Muscle layer of colon (tissue), 2 donors: ENCODE measurements around the gene NCF1.
"Not testable (repeated sequence)": the region's sequence is repeated elsewhere in the genome, so short reads cannot be mapped to it uniquely, and the experiment has no call there.

Source experiments
- H3K27ac ChIP-seq: one replicate; pipeline ENCODE4 v1.7.0; 2013; ENCODE audit warnings: low read depth, mild to moderate bottlenecking, low read length, moderate library complexity
- H3K27me3 ChIP-seq, 2 donors: one replicate each; pipeline ENCODE4 v1.7.0; 2013; ENCODE audit warnings: low read length in 2 of 2, mild to moderate bottlenecking in 2 of 2; ENCODE audit not compliant: insufficient read depth in 2 of 2, control insufficient read depth in 1 of 2
- H3K36me3 ChIP-seq: one replicate; pipeline ENCODE4 v1.7.0; 2013; ENCODE audit warnings: mild to moderate bottlenecking, low read length; ENCODE audit not compliant: insufficient read depth
- H3K4me1 ChIP-seq: one replicate; pipeline ENCODE4 v1.7.0; 2013; ENCODE audit warnings: mild to moderate bottlenecking, low read length; ENCODE audit not compliant: insufficient read depth
- H3K4me3 ChIP-seq, 2 donors: one replicate each; pipeline ENCODE4 v1.7.0; 2013; ENCODE audit warnings: low read length in 2 of 2, low read depth in 1 of 2, mild to moderate bottlenecking in 1 of 2, moderate library complexity in 1 of 2
- H3K9ac ChIP-seq: one replicate; pipeline ENCODE4 v1.7.0; 2013; ENCODE audit warnings: low read length
- H3K9me3 ChIP-seq: one replicate; pipeline ENCODE4 v1.7.0; 2013; ENCODE audit warnings: mild to moderate bottlenecking, low read length
- donor health status: abdominal sarcoma.
- donor health status: Adenocarcinoma of cecum.

NCF1 gene

DNA sequence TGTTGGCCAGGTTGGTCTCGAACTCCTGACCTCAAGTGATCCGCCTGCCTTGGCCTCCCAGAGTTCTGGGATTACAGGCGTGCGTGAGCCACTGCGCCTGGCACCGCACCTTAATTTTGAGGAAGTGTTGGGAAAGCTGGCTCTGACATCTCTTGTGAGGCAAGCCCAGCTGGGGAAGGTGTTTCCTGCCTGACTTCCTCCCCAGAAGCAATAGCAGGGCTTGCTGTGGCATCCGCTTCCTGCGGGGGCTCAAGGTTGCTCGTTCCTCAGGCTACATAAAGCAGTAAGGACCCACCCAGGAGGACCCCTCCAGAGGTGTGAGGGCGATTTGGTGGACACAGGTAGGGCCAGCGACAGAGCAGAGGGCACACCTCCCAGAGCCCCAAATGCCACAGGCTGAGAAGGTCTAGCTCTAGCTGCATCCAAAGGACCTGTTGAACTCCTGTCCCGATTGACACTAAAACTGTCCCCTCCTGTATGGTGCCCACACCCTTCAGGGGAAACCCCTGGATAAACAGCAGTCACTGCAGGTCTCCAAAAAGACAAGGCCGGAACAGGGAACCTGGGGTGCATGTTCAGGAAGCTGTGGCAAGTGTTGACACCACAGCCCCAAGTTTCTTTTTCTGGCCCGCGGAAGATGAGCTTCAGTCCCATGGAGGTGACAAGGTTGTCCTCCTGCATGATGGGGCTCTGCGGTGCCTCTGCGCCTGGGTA lies 8.4 kb upstream of the NCF1 start:
- H3K27ac ChIP-seq, H3K36me3 ChIP-seq, H3K9ac ChIP-seq, H3K4me3 ChIP-seq, H3K4me1 ChIP-seq, H3K27me3 ChIP-seq, H3K9me3 ChIP-seq: not testable (repeated sequence)

DNA sequence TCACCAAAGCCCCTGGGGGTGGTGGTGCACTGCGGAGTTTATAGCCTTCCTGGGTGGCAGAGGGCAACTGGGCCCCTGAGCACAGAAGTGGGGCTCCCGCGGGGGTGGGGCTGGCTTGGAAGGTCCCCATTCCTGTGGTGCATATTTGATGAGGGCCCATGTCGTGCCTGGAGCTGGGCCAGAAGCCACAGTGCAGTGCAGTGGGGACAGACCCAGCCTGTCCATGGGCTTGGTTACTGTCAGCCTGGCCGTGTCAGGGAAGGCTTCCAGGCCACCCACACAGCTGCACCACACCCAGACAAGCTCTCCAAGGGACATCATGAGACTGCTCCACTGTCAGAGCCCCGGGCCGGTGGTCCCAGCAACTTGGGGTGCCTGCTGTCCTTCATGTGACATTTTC lies 7.3 kb upstream of the NCF1 start:
- not testable (repeated sequence) for H3K4me1 ChIP-seq, H3K36me3 ChIP-seq, H3K4me3 ChIP-seq, H3K9me3 ChIP-seq, H3K27ac ChIP-seq, H3K9ac ChIP-seq, H3K27me3 ChIP-seq

DNA sequence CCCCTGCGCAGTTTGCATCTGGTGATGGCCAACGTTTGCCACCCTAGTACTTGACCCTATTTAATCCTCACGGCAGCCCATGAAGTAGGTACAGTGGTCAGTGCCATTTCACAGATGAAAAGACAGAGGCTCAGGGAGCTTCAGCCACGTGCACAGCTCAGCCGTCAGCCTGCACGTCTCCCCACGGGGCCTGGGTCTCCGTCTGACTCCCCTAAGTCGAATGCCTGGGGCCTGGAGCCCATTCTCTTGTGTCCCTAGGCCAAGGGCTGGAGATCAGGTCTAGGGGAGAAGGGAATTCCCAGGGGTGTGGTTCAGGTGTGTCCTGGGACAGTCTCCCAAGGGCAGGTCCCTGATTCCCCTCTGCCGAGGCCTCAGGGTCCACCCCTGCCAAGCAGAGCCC lies 6.8 kb upstream of the NCF1 start:
- not testable (repeated sequence) for H3K9ac ChIP-seq, H3K36me3 ChIP-seq, H3K27me3 ChIP-seq, H3K4me3 ChIP-seq, H3K4me1 ChIP-seq, H3K27ac ChIP-seq, H3K9me3 ChIP-seq

DNA sequence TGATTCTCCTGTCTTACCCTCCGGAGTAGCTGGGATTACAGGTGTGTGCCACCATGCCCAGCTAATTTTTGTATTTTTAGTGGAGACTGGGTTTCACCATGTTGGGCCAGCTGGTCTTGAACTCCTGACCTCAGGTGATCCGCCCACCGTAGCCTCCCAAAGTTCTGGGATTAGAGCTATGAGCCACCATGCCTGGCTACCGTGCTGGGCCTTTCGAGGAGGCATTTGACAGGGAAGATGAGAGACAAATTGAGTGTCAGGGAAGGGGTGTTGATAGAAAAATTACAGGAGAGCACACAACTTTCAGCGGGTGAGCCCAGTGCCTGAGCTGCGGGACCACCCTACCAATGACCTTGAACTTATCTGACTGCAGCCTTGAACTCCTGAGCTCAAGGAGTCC lies 3.7 kb upstream of the NCF1 start:
- H3K27ac ChIP-seq, H3K4me3 ChIP-seq, H3K36me3 ChIP-seq, H3K4me1 ChIP-seq, H3K9me3 ChIP-seq, H3K9ac ChIP-seq, H3K27me3 ChIP-seq: not testable (repeated sequence)

DNA sequence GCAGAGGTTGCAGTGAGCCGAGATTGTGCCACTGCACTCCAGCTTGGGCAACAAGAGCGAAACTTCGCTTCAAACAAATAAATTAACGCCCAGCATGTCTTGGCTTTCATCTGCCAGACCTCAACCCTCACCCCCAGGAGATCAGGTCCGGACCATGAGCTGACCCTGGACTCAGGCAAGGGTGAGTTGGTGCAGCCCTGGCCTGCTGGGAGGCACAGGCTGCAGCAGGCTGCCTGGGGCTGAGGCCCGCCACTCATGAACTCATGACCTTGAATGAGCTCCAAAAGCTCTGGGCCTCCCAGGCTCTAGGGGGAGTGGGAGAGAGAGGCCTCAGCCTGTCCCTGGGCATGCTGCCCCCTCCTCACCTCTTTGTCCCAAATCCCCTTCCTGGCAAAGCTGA lies 1.7 kb upstream of the NCF1 start:
- not testable (repeated sequence) for H3K27ac ChIP-seq, H3K9ac ChIP-seq, H3K9me3 ChIP-seq

DNA sequence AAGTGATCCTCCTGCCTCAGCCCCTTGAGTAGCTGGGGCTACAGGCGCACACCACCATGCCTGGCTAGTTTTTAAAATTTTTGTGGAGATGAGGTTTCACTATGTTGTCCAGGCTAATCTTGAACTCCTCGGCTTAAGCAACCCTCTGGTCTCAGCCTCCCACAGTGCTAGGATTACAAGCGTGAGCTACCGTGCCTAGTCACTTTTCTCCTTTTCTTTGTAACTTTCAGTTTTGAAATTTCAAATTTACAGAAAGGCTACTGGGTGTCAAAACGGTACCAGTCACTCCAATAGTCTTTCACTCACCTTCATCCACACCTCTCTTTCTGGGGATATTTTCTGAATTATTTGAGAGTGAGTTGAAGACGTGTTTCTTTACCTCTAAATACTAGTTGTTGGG lies 1.3 kb downstream of the NCF1 start:
- H3K4me3 ChIP-seq, H3K9me3 ChIP-seq, H3K9ac ChIP-seq, H3K27ac ChIP-seq, H3K4me1 ChIP-seq, H3K27me3 ChIP-seq, H3K36me3 ChIP-seq: not testable (repeated sequence)

More for the DNA sequence above, 1.7 kb upstream of the NCF1 start:
- not testable (repeated sequence) for H3K36me3 ChIP-seq, H3K4me1 ChIP-seq, H3K4me3 ChIP-seq, H3K27me3 ChIP-seq

DNA sequence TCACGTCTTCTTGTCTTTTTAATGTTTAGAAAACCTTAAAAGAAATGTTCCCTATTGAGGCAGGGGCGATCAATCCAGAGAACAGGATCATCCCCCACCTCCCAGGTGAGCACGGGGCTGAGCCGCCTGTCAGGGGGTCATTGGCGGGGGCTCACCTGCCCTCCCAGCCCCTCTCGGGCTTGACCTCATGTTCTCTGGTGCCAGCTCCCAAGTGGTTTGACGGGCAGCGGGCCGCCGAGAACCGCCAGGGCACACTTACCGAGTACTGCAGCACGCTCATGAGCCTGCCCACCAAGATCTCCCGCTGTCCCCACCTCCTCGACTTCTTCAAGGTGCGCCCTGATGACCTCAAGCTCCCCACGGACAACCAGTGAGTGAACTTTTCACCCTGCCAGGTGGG lies 5.2 kb downstream of the NCF1 start:
- not testable (repeated sequence) for H3K4me1 ChIP-seq, H3K9ac ChIP-seq, H3K4me3 ChIP-seq, H3K27me3 ChIP-seq, H3K27ac ChIP-seq, H3K9me3 ChIP-seq, H3K36me3 ChIP-seq

DNA sequence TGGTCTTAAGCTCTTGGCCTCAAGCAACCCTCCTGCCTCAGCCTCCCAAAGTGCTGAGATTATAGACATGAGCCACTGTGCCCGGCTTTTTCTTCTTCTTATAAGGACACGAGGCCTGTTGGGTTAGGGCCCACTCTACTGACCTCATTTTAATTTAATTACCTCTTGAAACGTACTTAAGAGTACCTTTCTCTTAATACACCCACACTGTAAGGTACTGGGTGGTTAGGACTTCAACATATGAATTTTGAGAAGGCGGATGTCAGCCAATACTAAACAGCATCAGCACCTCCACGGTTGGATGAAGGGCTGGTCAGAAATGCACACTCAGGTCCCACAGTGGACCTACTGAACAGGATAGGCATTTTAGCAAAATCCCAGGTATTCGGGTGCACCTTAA lies 7.9 kb downstream of the NCF1 start:
- H3K4me3 ChIP-seq, H3K4me1 ChIP-seq, H3K27me3 ChIP-seq, H3K36me3 ChIP-seq, H3K9me3 ChIP-seq, H3K9ac ChIP-seq, H3K27ac ChIP-seq: not testable (repeated sequence)

DNA sequence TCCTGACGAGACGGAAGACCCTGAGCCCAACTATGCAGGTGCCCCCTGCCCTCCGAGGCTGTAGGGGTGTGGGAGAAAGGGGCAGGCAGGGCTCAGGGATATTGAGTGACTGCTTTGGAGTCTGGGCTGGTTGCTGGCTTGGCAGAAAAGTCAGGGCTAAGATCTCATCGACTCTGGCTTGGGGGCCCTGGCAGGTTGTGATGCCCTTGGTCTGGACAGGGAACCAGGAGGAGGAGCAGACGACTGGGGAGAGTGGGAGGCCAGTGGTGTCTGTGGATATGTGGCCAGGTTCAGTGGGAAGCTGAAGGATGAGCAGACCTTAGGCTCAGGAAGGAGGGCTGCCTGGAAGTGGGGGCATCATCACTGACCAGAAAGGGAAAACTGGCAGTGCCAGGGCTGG lies 9.8 kb downstream of the NCF1 start:
- H3K27ac ChIP-seq, H3K4me3 ChIP-seq, H3K4me1 ChIP-seq, H3K9ac ChIP-seq, H3K36me3 ChIP-seq, H3K9me3 ChIP-seq, H3K27me3 ChIP-seq: not testable (repeated sequence)

DNA sequence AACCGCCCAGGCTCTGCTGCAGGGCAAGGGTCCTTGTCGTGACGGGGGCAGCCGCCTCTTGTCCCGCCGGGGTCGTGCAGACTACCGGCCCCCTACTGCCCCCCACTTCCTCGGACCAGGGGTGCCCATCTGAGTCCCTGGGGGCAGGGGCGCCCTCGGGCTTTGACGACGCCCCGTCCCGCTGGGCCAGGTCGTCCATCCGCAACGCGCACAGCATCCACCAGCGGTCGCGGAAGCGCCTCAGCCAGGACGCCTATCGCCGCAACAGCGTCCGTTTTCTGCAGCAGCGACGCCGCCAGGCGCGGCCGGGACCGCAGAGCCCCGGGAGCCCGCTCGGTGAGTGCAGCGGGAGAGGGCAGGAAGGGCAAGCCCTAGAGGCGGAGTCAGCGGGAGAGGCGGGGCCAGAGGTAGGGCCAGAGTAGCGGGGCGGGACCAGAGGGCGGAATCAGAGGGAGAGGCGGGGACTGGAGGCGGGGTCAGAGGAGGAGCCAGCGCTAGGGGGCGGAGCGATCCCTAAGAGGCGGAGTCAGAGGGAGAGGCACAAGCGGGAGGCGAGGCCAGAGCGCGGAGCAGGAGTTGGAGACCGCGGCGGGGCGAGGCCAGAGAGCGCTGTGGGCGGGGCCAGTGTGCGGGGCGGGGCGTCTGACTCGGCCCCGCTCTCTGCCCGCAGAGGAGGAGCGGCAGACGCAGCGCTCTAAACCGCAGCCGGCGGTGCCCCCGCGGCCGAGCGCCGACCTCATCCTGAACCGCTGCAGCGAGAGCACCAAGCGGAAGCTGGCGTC lies 14.7 kb downstream of the NCF1 start:
- not testable (repeated sequence) for H3K4me1 ChIP-seq, H3K9me3 ChIP-seq, H3K27me3 ChIP-seq, H3K9ac ChIP-seq, H3K36me3 ChIP-seq, H3K27ac ChIP-seq, H3K4me3 ChIP-seq

DNA sequence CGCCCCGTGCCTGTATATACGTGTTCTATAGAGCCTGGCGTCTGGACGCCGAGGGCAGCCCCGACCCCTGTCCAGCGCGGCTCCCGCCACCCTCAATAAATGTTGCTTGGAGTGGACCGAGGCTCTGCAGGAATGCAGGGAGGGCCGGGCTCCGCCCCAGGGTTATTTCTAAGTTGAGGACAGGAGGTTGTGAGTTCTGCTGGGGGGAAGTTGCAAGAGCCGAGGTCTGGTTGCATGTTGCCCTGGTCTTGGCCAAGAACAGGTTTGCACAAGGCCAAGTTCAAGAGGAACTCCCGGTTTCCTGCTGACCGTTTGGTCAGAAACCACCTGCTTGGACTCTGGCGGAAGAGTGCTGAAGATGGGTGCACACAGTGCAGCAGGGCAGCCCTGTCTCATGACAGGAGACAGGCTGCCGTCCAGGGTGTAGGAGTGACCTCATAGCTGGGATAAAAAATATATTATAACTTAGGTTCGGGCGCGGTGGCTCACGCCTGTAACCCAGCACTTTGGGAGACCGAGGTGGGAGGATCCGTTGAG lies 15.5 kb downstream of the NCF1 start:
- H3K9ac ChIP-seq, H3K9me3 ChIP-seq, H3K27me3 ChIP-seq, H3K27ac ChIP-seq, H3K4me3 ChIP-seq, H3K4me1 ChIP-seq, H3K36me3 ChIP-seq: not testable (repeated sequence)
